Testis (tissue), 3 donors: ENCODE data around the gene CDH4. TPM values are rescaled to one million over a fixed set of nuclear protein-coding genes. Genes with fewer than 3 reads are reported as not detected.

ENCODE experiments used
- DNase-seq: peaks from one replicate; pipeline ENCODE4 v3.0.0-alpha.2; 2019
- H3K27ac ChIP-seq, 2 donors: fragments of 200-600 bp; sonication (generic); one replicate each; pipeline ENCODE4 v1.5.1; 2019
- H3K27me3 ChIP-seq: fragments of 200-600 bp; sonication (generic); one replicate; pipeline ENCODE4 v1.5.1; 2019
- H3K36me3 ChIP-seq: fragments of 200-600 bp; sonication (generic); one replicate; pipeline ENCODE4 v1.5.1; 2017; ENCODE audit warnings: low read depth; ENCODE audit errors: missing control alignments
- H3K4me1 ChIP-seq: fragments of 200-600 bp; sonication (generic); one replicate; pipeline ENCODE4 v1.5.1; 2019
- H3K4me3 ChIP-seq, 2 donors: fragments of 200-600 bp; sonication (generic); one replicate each; pipeline ENCODE4 v1.5.1; 2017 to 2019
- H3K9me3 ChIP-seq: fragments of 200-600 bp; sonication (generic); one replicate; pipeline ENCODE4 v1.5.1; 2017
- POLR2A ChIP-seq: fragments of 450-650 bp; IDR thresholded peaks from one replicate; pipeline ENCODE4 v1.6.1; 2017; ENCODE audit warnings: antibody characterized with exemption, mild to moderate bottlenecking, moderate library complexity
- WGBS, 2 donors: methylation state at CpG; one replicate each; pipeline ENCODE4 v1.1.5; 2018; 5-methylcytosine and 5-hydroxymethylcytosine counted together
- intact Hi-C: fragments of 100-400 bp; cut with DNase I; formaldehyde crosslinking; loops from one replicate; pipeline ENCODE4 v1.15.1; 2023; ENCODE audit warnings: low total_unique reads
- polyA plus RNA-seq: library from polyadenylated mRNA; stranded (reverse); fragments of 350-450 nt; fragmentation: Illumina TruSeq; extraction: RNeasy Lipid Tissue Mini Kit (QIAGEN cat#74804); gene quantifications from one replicate; pipeline ENCODE4 v1.2.3, GENCODE V29; 2014; ENCODE audit warnings: low read depth, low replicate concordance; ENCODE audit not compliant: insufficient read depth
- total RNA-seq, 2 donors: library from RNA; depleted of rRNA; stranded (reverse); fragments of >200 nt; gene quantifications; one replicate each; pipeline ENCODE4 v1.2.3, GENCODE V29; 2016
- TF ChIP-seq, protein P1 (sequence below), 3 experiments: fragments of 450-650 bp in 2 of 3; fragments of 200-600 bp in 1 of 3; sonication (generic) in 1 of 3; IDR thresholded peaks; one replicate each; pipeline ENCODE4 v1.5.1; 2016 to 2019; ENCODE audit warnings: antibody characterized with exemption in 3 of 3, mild to moderate bottlenecking in 2 of 3, moderate library complexity in 1 of 3

The CDH4 gene
- total and polyA plus RNA-seq, 3 donors from 2014 or later = 1.4 to 3.3 (median 1.9) TPM

DNA sequence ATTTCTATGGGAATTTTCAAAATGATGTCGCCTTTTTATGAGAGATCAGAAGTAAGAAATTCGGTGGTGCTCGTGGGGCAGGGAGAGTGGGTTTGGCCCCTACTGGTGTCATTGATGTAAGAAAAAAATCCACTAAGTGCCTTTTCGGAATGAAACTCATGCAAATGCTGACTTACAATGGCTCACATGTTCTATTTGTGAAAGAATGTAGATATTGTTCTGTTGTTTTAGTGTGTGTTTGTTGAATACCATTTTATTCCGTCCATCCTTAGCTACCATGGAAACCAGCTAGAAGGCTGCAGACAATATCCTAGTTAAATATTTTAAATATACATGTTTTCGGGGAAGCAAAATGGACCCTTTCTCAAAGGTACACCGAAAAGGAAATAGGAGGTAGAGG, 508.7 kb downstream of the CDH4 start:
- DNase-seq = no peak
- peaks cover 13% of the 10 kb centered on the region for H3K4me1 ChIP-seq
- H3K4me3 ChIP-seq = no peak overlapping the region
- no peak for TF ChIP-seq POLR2A
- TF ChIP-seq, protein P1, sequence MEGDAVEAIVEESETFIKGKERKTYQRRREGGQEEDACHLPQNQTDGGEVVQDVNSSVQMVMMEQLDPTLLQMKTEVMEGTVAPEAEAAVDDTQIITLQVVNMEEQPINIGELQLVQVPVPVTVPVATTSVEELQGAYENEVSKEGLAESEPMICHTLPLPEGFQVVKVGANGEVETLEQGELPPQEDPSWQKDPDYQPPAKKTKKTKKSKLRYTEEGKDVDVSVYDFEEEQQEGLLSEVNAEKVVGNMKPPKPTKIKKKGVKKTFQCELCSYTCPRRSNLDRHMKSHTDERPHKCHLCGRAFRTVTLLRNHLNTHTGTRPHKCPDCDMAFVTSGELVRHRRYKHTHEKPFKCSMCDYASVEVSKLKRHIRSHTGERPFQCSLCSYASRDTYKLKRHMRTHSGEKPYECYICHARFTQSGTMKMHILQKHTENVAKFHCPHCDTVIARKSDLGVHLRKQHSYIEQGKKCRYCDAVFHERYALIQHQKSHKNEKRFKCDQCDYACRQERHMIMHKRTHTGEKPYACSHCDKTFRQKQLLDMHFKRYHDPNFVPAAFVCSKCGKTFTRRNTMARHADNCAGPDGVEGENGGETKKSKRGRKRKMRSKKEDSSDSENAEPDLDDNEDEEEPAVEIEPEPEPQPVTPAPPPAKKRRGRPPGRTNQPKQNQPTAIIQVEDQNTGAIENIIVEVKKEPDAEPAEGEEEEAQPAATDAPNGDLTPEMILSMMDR (IDR thresholded peaks at IDR 0.05) = no peak
- H3K9me3 ChIP-seq = no peaks in the 10 kb centered on the region
- H3K36me3 ChIP-seq = no peaks in the 10 kb centered on the region
- H3K27me3 ChIP-seq = no peaks in the 10 kb centered on the region
- intact Hi-C loops = no loop called here
- 67 to 73% methylated on average over 7 of the region's 7 CpGs for WGBS, 2 donors
- peak overlapping the region in 1 of 2 donors; percentile 70 for H3K27ac ChIP-seq

DNA sequence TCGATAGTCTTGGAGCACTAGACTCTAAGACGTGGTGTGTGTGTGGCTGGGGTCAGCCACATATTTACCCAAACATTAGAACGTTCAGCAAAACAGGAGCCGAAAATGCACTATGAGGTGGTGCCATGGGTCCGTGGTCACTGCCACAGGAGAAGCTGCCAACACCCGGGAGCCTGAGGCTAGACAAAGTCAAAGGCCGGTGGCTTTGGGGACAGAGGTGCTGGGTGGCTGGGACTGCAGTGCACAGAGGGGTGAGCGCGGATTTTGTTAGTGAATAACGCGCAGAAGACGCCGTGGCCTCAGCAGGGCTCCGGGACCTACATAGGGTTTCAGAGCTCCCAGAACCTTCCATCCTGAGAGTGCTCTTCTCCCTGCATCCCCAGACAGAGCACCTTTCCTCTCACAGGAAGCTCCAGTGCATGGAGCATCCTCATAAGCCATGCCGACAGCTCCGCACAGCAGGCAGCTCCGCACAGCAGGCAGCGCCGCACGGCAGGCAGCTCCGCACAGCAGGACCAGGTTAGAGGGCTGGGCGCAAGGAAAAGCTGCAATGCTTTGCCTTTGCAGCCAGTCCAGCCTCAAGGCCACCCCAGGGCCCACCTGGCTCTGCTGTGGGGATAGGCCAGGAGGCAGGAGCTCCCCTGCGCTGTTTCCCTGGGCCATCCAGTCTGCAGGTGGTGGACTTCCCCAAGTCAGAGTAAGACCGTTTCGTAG, 509.5 kb downstream of the CDH4 start:
- Histone ChIP-seq H3K36me3 (no peaks in the 10 kb centered on the region), H3K4me1 (peaks cover 13% of the 10 kb centered on the region), H3K27me3 (no peaks in the 10 kb centered on the region), H3K27ac (no peak overlapping the region), H3K9me3 (no peaks in the 10 kb centered on the region), H3K4me3 (no peak overlapping the region)
- intact Hi-C loops = no loop called here
- WGBS, 2 donors = 90 to 91% methylated on average over 25 of the region's 25 CpGs
- TF ChIP-seq POLR2A = no peak
- TF ChIP-seq, protein P1 (IDR thresholded peaks at IDR 0.05) = no peak
- DNase-seq = no peak

DNA sequence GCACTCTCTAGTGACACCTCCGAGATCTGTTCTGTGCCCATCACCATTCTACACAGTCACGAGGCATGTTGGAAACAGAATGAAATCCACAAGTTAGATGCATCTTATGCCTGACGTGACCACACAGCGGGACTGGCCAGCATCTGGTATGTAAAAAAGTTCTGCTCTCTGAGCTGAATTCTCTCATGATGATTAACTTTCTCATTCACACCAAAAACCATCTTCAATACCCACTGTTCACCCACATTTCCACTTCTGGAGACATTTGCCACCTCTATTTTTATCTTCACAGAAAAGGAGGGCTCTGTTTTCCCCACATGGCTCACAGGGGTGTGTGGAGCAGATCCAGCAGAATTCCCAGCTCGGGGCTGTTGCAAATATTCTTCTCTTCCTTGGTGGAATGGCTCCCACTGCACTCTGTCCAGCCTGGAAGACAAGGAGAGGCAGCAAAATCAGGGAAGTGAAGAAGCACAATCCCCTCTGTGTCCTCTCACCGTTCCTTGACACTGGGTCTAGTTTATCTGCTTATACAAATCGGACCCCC, 510.2 kb downstream of the CDH4 start:
- WGBS, 2 donors = 77 to 80% methylated on average over 7 of the region's 7 CpGs
- intact Hi-C loops = no loop called here
- H3K27me3 ChIP-seq = no peaks in the 10 kb centered on the region

DNA sequence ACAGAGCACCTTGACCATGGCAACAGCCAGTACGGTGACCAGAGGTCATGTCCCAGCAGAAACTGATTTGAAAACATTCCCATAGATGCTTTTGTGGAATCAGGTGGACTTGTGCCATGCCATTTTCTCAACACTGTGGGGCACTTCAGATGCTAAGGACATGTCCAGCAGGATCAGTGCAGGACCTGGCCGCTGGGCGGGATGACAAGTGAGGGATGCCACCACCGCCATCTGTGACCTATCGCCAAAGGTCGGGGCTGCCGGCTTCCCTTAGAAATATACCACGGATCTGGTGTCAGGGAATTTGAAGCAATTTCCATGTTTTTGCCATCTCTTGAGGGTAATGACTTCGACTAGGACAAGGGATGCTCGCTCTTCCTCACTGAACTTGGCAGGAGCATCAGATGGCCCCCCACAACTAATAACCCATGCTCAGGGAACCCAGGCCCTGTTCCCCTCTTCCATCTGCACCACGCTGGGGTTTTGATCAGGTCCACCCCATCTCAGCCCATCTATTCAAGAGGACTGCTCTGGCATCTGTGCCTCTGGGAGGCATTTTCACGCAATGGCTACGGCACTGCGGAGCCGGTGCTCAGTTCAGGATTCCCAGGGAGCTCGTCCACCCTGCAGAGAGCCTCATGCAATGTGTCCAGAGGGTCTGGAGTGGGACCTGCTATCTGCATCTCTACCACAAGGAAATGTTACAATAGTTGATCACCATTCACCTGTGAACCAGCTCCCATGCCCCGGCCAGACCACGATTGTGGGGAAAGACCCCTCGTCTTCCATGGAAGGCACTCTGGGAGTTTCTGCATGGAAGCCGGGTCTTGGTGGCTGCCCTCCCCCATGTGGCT, 511.1 kb downstream of the CDH4 start:
- Histone ChIP-seq H3K36me3 (no peaks in the 10 kb centered on the region), H3K4me3 (no peak overlapping the region), H3K4me1 (peaks cover 13% of the 10 kb centered on the region), H3K27ac (no peak overlapping the region), H3K9me3 (no peaks in the 10 kb centered on the region), H3K27me3 (no peaks in the 10 kb centered on the region)
- intact Hi-C loops = no loop called here
- DNase-seq = no peak
- TF ChIP-seq, protein P1 (IDR thresholded peaks at IDR 0.05) = no peak
- TF ChIP-seq POLR2A = no peak
- 85 to 95% methylated on average over 20 of the region's 20 CpGs for WGBS, 2 donors

More for the DNA sequence above, 510.2 kb downstream of the CDH4 start:
- H3K4me3 ChIP-seq = no peak overlapping the region
- no peak for TF ChIP-seq POLR2A
- peaks cover 13% of the 10 kb centered on the region for H3K4me1 ChIP-seq
- no peak overlapping the region for H3K27ac ChIP-seq
- H3K36me3 ChIP-seq = no peaks in the 10 kb centered on the region
- no peak for DNase-seq
- no peaks in the 10 kb centered on the region for H3K9me3 ChIP-seq

DNA sequence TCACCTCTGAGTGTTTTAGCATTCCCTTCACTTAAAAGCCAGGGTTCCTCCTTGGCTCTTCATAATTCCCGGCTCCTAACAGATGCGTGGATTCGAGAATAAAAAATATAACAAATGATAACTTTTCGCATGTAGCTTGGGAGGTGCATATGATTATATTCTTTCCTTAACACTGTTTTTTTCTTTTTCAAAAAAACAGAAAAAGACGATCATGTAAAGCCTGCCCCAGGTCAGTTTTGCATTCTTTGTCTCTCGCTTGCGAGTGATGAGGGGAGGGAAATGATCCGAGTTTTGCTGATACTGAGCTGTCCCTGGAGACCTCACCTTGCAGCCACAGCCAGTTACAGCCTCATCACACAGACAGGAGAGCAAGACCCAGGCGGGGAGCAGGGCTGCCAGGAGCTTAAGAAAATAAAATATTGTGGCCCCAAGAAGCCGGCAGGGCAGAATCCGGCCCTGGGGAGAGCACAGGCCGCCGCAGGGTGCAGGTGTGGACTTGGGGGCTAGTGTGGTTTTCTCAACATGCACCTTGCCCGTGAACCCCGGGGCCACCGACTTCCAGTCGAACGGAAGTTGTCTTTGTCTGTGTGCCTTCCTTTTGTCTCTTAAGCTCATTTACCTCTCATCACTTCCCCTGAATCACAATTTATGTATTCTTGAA, 511.8 kb downstream of the CDH4 start:
- Histone ChIP-seq H3K27ac (no peak overlapping the region), H3K4me1 (peaks cover 13% of the 10 kb centered on the region), H3K4me3 (no peak overlapping the region), H3K9me3 (no peaks in the 10 kb centered on the region), H3K36me3 (no peaks in the 10 kb centered on the region), H3K27me3 (no peaks in the 10 kb centered on the region)
- TF ChIP-seq POLR2A = no peak
- TF ChIP-seq, protein P1 (IDR thresholded peaks at IDR 0.05) = no peak
- no peak for DNase-seq
- intact Hi-C loops = no loop called here
- 81 to 84% methylated on average over 18 of the region's 18 CpGs for WGBS, 2 donors
